Upper lobe of left lung (tissue), 6 donors: ENCODE results near the gene HERC3. TPM values are rescaled to one million over a fixed set of nuclear protein-coding genes. Genes with fewer than 3 reads are reported as not detected.

ENCODE experiments used
- ATAC-seq, 2 donors: fragments of 200-7000 bp; cut with Tn5 transposase; one replicate each; pipeline ENCODE4 v1.9.1; 2022; ENCODE audit warnings: mild to moderate bottlenecking in 2 of 2, moderate library complexity in 2 of 2; ENCODE audit not compliant: low FRiP score in 2 of 2
- DNase-seq, 2 donors: peaks; one replicate each; pipeline ENCODE4 v3.0.0-alpha.2; 2019 to 2020
- H3K27ac ChIP-seq, 4 donors: fragments of 200-600 bp; sonication (generic); one replicate each; pipeline ENCODE4 v1.5.1; 2016 to 2019
- H3K27me3 ChIP-seq, 4 donors: fragments of 200-600 bp; sonication (generic); one replicate each; pipeline ENCODE4 v1.5.1; 2017 to 2019
- H3K36me3 ChIP-seq, 4 donors: fragments of 200-600 bp; sonication (generic); one replicate each; pipeline ENCODE4 v1.5.1; 2016 to 2019
- H3K4me1 ChIP-seq, 4 donors: fragments of 200-600 bp; sonication (generic); one replicate each; pipeline ENCODE4 v1.5.1; 2018 to 2019
- H3K4me3 ChIP-seq, 4 donors: fragments of 200-600 bp; sonication (generic); one replicate each; pipeline ENCODE4 v1.5.1; 2017 to 2019; ENCODE audit warnings: mild to moderate bottlenecking in 2 of 4, moderate library complexity in 1 of 4
- H3K9me3 ChIP-seq, 4 donors: fragments of 200-600 bp; sonication (generic); one replicate each; pipeline ENCODE4 v1.5.1; 2018 to 2019
- EP300 ChIP-seq, 4 donors: sonication (generic); formaldehyde crosslinking; IDR thresholded peaks; one replicate each; pipeline ENCODE4 v1.5.1; 2017; ENCODE audit warnings: antibody characterized with exemption in 4 of 4, control low read depth in 2 of 4
- POLR2A ChIP-seq, 4 donors: fragments of 450-650 bp; IDR thresholded peaks; one replicate each; pipeline ENCODE4 v1.5.1; 2016 to 2017; ENCODE audit warnings: antibody characterized with exemption in 4 of 4, mild to moderate bottlenecking in 2 of 4
- POLR2AphosphoS5 ChIP-seq, 2 donors: sonication (generic); formaldehyde crosslinking; IDR thresholded peaks; one replicate each; pipeline ENCODE4 v1.5.1; 2017; ENCODE audit warnings: antibody characterized with exemption in 2 of 2
- WGBS, 2 donors: methylation state at CpG; one replicate each; pipeline ENCODE4 v1.1.5; 2017 to 2018; 5-methylcytosine and 5-hydroxymethylcytosine counted together
- total RNA-seq, 6 donors: library from RNA; depleted of rRNA in 4 of 6; stranded (reverse); fragments of >200 nt in 4 of 6; gene quantifications; one replicate each; pipeline versions ENCODE4 v1.1.0 to v1.2.1, GENCODE V29; 2016 to 2021
- TF ChIP-seq, protein P1 (sequence below), 6 experiments: fragments of 450-650 bp in 4 of 6; fragments of 200-600 bp in 2 of 6; sonication (generic) in 2 of 6; IDR thresholded peaks; one replicate each; pipeline ENCODE4 v1.5.1; 2016 to 2019; ENCODE audit warnings: antibody characterized with exemption in 6 of 6
- donor health status: DM: no; HTN: no; CAD: no; lungs with moderate emphysema.
- donor health status: DM: no; HTN: yes; CAD: no; lungs with severe emphysema.

HERC3 gene
- total RNA-seq, 6 donors from 2014 or later = 37.5 to 103 (median 49.7) TPM

DNA sequence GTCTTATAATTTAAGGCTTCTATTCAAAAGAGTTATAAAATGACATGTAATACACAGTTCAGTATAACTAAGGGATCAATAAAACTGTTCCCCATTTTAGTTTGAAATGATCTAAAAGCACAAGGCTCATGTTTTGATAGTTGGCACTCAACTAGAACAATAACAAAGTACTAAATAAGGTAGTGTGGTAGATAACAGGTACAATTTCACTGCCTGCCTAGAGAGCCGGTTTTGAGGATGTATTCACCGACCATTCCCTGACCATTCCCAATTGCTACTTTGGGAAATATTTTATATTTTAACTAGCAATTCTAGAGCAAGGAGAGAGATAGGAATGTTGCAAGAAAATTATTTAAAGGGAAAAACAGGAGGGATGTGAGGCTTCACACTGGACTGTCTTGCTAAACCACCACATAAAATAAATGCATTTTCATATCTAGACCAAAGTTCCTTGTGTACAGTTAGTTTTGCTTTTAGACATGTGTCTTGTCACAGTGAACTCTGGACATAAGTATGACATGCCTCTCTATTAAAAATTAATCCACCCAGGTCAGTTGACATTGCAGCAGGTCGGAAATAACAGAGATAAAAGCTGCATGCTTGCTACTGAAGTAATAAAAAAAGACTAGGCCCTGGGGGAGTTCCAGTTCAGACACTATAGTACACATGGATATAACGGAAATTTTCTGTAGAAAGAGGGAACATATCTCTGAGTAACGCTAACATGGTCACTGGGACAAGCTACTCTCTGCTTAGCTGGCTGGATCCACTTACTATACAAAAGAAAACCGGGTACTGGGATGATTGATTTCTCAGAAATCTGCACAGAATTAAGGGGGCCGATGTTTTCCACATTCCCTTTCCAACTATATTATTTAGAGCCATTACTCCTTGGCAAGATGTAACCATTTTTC lies 161.6 kb downstream of the HERC3 start:
- Histone ChIP-seq H3K4me1 (no peaks in the 10 kb centered on the region), H3K9me3 (no peaks in the 10 kb centered on the region), H3K4me3 (no peak overlapping the region), H3K36me3 (peaks cover 12 to 43% (median 22%) of the 10 kb centered on the region in 4 donors), H3K27ac (no peak overlapping the region), H3K27me3 (no peaks in the 10 kb centered on the region)
- WGBS, 2 donors = 71 to 81% methylated on average over 7 of the region's 7 CpGs
- DNase-seq (no peak), ATAC-seq (no peak)
- TF ChIP-seq, protein P1, sequence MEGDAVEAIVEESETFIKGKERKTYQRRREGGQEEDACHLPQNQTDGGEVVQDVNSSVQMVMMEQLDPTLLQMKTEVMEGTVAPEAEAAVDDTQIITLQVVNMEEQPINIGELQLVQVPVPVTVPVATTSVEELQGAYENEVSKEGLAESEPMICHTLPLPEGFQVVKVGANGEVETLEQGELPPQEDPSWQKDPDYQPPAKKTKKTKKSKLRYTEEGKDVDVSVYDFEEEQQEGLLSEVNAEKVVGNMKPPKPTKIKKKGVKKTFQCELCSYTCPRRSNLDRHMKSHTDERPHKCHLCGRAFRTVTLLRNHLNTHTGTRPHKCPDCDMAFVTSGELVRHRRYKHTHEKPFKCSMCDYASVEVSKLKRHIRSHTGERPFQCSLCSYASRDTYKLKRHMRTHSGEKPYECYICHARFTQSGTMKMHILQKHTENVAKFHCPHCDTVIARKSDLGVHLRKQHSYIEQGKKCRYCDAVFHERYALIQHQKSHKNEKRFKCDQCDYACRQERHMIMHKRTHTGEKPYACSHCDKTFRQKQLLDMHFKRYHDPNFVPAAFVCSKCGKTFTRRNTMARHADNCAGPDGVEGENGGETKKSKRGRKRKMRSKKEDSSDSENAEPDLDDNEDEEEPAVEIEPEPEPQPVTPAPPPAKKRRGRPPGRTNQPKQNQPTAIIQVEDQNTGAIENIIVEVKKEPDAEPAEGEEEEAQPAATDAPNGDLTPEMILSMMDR (IDR thresholded peaks at IDR 0.05) = no peak
- TF ChIP-seq POLR2AphosphoS5 (IDR thresholded peaks at IDR 0.05) = no peak
- no peak for TF ChIP-seq POLR2A (IDR thresholded peaks at IDR 0.05)
- no peak for TF ChIP-seq EP300 (IDR thresholded peaks at IDR 0.05)

DNA sequence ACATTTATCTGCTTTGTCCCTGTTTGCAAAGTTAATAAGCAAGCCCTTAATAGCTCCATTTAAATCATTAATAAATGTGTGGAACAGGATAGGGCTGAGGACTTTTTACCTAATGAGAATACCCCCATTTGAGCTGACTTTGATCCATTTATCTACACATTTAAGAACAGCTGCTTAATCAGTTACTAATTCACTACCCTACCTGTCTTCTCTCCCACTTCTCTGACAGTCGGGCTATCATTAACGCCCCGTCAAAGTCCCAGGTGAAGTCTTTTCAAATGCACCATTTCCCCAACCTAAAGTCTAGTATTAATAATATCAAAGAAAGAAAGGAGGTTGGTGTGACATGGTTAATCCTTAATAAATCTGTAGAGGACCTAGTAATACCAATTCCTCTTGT lies 162.5 kb downstream of the HERC3 start:
- H3K4me3 ChIP-seq = no peak overlapping the region
- ATAC-seq (no peak), DNase-seq (no peak)
- H3K27me3 ChIP-seq = no peaks in the 10 kb centered on the region
- no peaks in the 10 kb centered on the region for H3K9me3 ChIP-seq
- 95 to 98% methylated on average over 3 of the region's 3 CpGs for WGBS, 2 donors
- no peak for TF ChIP-seq EP300 (IDR thresholded peaks at IDR 0.05)
- peaks cover 4 to 34% (median 14%) of the 10 kb centered on the region in 4 donors for H3K36me3 ChIP-seq
- no peak overlapping the region for H3K27ac ChIP-seq
- peaks cover 0 to 6% (median 0%) of the 10 kb centered on the region in 4 donors for H3K4me1 ChIP-seq

DNA sequence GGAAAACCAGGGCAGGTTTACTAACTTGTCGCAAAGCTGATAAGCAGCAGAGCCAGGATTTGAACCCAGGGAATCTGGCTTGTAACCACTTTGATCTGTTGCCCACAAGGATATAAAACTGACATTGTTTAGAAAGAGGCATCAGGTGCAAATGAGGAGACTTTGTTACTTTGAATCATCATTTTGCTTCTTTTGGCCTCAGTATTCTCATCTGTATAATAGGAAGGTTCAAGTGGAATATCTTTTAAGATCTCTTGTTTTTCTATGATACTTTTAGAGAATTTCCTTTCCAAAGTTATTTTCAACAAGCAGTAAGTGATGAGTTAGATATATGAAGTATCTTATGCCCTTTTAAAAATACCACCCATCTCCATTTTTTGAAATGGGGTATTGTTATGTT lies 163.2 kb downstream of the HERC3 start:
- no peak overlapping the region for H3K4me3 ChIP-seq
- ATAC-seq (no peak), DNase-seq (no peak)
- WGBS, 2 donors = 94 to 96% methylated on average over 1 of the region's 1 CpG
- H3K4me1 ChIP-seq = peaks cover 0 to 8% (median 0%) of the 10 kb centered on the region in 4 donors
- no peaks in the 10 kb centered on the region for H3K27me3 ChIP-seq
- H3K27ac ChIP-seq = no peak overlapping the region
- H3K36me3 ChIP-seq = peaks cover 3 to 27% (median 7%) of the 10 kb centered on the region in 4 donors
- no peaks in the 10 kb centered on the region for H3K9me3 ChIP-seq
- no peak for TF ChIP-seq EP300 (IDR thresholded peaks at IDR 0.05)
- TF ChIP-seq, protein P1 (IDR thresholded peaks at IDR 0.05) = no peak
- TF ChIP-seq POLR2AphosphoS5 (IDR thresholded peaks at IDR 0.05) = no peak
- TF ChIP-seq POLR2A (IDR thresholded peaks at IDR 0.05) = no peak

DNA sequence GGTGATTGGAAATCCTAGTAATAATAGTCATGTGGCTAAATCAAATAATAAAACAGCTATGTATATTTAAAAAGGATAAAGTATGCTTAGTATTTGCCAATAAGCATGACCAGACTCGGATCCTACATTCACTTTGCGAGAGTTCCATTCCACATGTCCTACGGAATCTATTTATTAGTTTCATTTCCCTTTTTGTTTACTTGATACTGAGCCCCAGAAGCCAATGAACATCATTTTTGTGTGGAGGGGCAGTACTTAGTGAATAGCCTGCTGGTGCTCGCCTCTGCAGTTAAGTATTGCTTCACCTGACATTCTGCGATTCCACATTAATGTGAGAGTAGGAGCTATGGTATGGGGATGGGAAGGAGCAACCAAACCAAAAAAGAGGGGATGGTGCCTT lies 163.9 kb downstream of the HERC3 start:
- TF ChIP-seq EP300 (IDR thresholded peaks at IDR 0.05) = no peak
- TF ChIP-seq POLR2AphosphoS5 (IDR thresholded peaks at IDR 0.05) = no peak
- TF ChIP-seq, protein P1 (IDR thresholded peaks at IDR 0.05) = no peak
- DNase-seq (no peak), ATAC-seq (no peak)
- 84 to 91% methylated on average over 5 of the region's 5 CpGs for WGBS, 2 donors
- no peaks in the 10 kb centered on the region for H3K9me3 ChIP-seq
- peaks cover 0 to 22% (median under 1%) of the 10 kb centered on the region in 4 donors for H3K36me3 ChIP-seq
- no peaks in the 10 kb centered on the region for H3K27me3 ChIP-seq
- H3K4me1 ChIP-seq = peaks cover 0 to 8% (median 0%) of the 10 kb centered on the region in 4 donors
- H3K4me3 ChIP-seq = no peak overlapping the region
- no peak overlapping the region for H3K27ac ChIP-seq

DNA sequence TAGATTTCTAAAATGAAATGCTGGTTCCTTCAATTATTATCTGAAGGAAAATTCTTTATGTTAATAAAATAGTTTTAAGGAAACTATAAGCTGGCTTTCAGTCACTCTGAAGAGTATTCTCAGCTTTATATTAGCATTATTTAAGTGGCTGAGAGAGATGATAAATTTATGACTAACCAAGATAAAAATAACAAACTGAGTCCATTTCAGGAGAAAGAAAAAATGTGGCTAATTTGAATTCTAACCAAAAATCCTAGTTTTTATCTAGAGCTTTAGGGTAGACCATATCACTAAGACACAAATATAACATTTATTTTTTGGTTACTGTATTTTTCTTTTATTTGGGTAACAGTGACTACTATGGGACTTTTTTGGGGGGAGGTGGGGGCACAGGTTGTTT lies 164.8 kb downstream of the HERC3 start:
- Histone ChIP-seq H3K4me3 (no peak overlapping the region), H3K27me3 (no peaks in the 10 kb centered on the region), H3K36me3 (peaks cover 0 to 21% (median 0%) of the 10 kb centered on the region in 4 donors), H3K27ac (no peak overlapping the region), H3K4me1 (peaks cover 0 to 8% (median 0%) of the 10 kb centered on the region in 4 donors), H3K9me3 (no peaks in the 10 kb centered on the region)
- DNase-seq (no peak), ATAC-seq (no peak)
- TF ChIP-seq POLR2A (IDR thresholded peaks at IDR 0.05) (no peak), POLR2AphosphoS5 (IDR thresholded peaks at IDR 0.05) (no peak), EP300 (IDR thresholded peaks at IDR 0.05) (no peak)
- TF ChIP-seq, protein P1 (IDR thresholded peaks at IDR 0.05) = no peak
